Lower leg skin (tissue), 3 donors: Measurements from ENCODE around the gene MCMBP.

ENCODE experiments used
- CTCF ChIP-seq, 3 donors: fragments of 450-650 bp; IDR thresholded peaks; one replicate each; pipeline ENCODE4 v1.5.1; 2016; ENCODE audit warnings: antibody characterized with exemption in 3 of 3, mild to moderate bottlenecking in 3 of 3, moderate library complexity in 2 of 3
- POLR2A ChIP-seq, 2 donors: fragments of 450-650 bp; IDR thresholded peaks; one replicate each; pipeline ENCODE4 v1.6.1; 2016 to 2017; ENCODE audit warnings: antibody characterized with exemption in 2 of 2, mild to moderate bottlenecking in 1 of 2, moderate library complexity in 1 of 2

- TF ChIP-seq CTCF (IDR thresholded peaks at IDR 0.05) (no peak), POLR2A (IDR thresholded peaks at IDR 0.05) (no peak)
Measured at GRCh38 chr10:119896061-119896655, 23.5 kb upstream of the MCMBP start.
